Cardiac fibroblast (primary cell): ENCODE measurements around the gene GPN2.

ENCODE experiments used
- DNase-seq, 2 donors: peaks; one replicate each; pipeline versions ENCODE4 v3.0.0 to v3.0.0-alpha.2; 2010; ENCODE audit warnings: low read depth in 2 of 2
- H3K4me3 ChIP-seq, 2 donors: replicated peaks in 1 of 2; 1 replicate in 1 of 2; 2 replicates in 1 of 2; pipeline ENCODE4 v1.5.1; 2011; ENCODE audit warnings: low read depth in 2 of 2, low read length in 2 of 2, mild to moderate bottlenecking in 2 of 2, moderate library complexity in 1 of 2
- TF ChIP-seq, protein P1 (sequence below): IDR thresholded peaks from one replicate; pipeline ENCODE4 v1.5.1; 2011; ENCODE audit warnings: low read depth, mild to moderate bottlenecking, low read length, inconsistent platforms

The GPN2 gene

DNA sequence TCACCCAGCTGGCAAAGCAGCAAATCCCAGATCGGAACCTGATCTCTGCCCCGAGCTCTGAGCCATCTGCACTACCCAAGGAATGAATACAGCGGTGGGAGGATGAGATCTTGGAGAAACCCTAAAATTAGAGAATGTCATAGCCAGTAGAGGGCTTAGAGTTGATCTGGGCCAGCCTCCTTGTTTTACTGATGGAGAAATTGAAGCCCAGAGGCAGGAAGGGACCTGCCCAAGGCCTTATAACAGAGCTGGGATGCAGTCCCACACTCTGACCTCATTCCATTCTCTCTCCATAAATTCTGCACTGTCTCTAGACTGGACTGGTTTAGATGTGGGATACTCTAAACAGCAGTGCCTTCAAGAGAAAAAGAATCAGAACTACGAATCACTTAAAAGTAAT lies 31.9 kb downstream of the GPN2 start:
- DNase-seq: no peak
- TF ChIP-seq, protein P1, sequence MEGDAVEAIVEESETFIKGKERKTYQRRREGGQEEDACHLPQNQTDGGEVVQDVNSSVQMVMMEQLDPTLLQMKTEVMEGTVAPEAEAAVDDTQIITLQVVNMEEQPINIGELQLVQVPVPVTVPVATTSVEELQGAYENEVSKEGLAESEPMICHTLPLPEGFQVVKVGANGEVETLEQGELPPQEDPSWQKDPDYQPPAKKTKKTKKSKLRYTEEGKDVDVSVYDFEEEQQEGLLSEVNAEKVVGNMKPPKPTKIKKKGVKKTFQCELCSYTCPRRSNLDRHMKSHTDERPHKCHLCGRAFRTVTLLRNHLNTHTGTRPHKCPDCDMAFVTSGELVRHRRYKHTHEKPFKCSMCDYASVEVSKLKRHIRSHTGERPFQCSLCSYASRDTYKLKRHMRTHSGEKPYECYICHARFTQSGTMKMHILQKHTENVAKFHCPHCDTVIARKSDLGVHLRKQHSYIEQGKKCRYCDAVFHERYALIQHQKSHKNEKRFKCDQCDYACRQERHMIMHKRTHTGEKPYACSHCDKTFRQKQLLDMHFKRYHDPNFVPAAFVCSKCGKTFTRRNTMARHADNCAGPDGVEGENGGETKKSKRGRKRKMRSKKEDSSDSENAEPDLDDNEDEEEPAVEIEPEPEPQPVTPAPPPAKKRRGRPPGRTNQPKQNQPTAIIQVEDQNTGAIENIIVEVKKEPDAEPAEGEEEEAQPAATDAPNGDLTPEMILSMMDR: no peak
- H3K4me3 ChIP-seq: no peak overlapping the region

DNA sequence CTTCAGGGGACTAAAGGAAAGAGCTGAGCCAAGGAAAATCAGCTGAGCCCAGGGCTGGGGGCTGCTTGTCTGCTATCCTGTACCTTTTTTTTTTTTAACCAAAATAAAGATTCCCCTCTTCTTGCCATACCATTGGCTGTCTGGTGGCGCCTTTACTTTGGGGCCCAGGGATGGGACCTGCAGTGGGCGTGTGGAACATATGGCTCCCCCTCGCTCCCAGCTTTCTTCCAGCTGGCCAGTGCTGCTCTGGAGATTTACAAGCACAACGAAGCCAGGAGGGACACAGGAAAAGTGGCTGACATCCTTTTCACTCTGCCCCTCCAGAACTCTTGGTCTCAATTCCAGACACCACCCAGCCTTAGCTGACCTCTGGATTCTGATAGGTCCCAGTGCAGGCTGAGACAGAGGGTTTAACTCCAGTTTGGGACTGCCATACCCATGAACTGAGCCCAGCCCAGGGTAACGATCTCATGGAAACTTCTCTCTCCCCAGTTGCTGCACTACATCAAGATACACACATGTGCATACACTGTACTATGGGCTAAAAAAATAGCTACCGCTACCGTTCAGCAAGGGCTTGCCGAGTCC lies 32.5 kb downstream of the GPN2 start:
- DNase-seq: no peak
- TF ChIP-seq, protein P1: no peak

DNA sequence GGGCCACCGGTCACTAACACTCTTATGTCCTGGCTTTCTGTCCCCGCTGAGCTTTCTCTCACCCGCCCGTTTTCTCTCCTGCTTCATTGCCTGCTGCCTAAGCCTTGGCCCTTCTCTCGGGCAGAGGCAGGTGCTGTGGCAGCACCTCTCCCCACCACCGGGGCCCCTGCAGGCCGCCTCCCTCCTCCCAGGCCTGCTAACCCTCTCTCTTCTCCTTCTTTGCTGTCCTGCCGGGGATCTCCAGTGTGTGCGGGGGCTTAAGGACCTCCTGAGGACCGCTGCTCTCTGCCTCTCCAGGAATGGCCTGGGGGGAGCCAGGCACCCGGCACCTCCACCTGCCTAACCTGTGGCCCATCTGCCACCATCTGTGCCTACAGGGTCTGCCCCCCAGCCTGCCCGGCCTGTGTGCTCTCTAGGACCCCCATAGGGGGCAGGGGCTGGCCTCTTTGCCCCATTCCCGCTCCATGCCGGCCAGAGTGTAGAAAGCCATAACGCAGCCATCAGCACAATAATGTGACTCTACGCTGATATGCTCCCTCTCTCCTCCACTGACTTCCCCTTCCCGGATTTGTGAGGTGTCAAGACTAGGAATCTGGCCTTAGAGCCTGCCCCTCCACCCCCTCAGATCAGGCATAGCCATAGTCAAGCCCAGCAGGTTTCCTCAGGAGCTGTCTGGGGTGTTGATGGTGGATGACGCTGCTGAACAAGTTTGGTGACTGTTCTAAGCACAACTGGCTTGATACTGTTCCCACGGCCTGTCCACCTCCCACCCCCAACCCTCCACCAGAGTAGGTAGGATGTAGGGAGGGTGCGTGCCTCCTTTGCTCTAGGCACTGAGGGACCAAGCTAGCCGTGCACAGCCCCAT lies 33.2 kb downstream of the GPN2 start:
- TF ChIP-seq, protein P1: no peak
- DNase-seq: no peak
- no peak overlapping the region for H3K4me3 ChIP-seq

More for the DNA sequence above, 32.5 kb downstream of the GPN2 start:
- H3K4me3 ChIP-seq: no peak overlapping the region

DNA sequence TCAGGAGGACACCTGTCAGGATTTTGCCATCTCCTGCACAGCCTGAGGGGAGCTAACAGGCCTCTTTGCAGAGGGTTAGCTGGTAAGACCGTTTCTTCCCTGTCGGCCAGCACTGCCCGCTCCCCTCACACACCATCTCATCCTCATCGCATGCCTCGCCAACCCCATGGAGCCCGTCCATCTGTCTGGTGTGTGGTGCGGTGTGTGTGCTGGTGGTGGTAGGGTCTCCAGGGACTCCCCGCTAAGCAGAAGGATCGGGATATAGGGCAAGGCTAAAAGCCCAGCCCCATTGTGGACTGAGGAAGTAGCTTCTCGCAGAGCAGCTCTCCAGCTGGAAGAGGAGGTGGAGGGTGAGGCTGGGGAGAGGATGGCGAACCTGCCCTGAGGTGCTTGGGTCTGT lies 33.9 kb downstream of the GPN2 start:
- H3K4me3 ChIP-seq: no peak overlapping the region
- TF ChIP-seq, protein P1: no peak
- DNase-seq: no peak

DNA sequence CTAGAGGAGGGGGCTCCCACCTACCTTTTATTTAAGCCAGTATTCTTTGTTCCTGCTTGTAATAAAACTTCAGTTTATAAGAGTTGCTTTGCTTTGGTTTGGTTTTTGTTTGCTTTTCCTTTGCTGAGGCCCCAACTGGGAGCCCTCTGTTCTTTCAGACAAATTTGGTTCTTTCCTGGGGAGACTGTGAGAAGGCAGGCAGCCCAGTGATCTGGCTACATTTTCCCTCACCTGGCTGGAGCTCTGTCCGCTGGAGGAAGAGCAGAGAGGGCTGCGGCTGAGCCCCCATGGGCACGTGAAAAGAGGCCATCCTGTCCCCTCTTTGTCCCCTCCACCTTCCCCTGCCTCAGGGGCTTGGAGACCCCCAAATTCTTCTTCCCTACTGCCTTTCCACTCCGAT lies 34.4 kb downstream of the GPN2 start:
- no peak overlapping the region for H3K4me3 ChIP-seq
- TF ChIP-seq, protein P1: no peak
- no peak for DNase-seq

DNA sequence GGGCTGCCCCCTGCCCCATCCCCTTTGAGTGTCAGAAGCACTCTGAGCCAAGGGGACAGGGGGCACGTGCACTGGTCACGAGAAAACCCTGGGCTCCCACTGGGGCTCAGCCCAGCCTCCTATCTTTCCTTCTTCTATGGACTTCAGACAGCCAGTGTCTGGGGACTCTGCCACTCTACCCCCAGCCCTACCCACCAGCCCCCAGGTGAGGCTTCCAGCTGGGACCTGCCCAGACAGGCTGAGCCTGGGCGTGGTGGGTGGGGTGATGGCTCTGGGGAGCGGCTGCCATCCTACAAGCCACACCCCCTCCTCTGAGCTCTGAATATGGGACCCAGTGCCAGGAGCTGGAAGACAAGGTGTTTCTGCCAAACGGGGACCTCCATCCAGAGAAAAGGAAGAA lies 35.2 kb downstream of the GPN2 start:
- no peak for DNase-seq
- TF ChIP-seq, protein P1: no peak
- no peak overlapping the region for H3K4me3 ChIP-seq

DNA sequence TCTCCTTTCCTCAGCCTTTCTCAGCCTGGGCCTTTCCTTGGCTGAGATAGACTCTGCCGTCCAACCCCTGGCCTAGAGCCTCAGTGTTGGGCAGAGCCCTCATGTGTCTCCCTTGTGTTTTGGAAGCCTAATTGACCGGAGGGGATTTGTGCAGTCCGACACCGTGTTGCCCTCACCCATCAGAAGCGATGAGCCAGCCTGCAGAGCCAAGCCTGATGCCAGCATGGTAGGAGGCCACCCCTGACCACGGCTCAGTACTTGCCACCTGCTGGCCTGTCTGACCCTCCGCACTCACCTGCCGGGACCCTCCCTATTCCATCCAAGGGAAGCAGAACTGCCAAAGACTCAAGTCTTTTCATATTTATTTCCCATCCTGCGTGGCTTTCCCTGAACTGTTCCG lies 36.5 kb downstream of the GPN2 start:
- no peak for DNase-seq
- H3K4me3 ChIP-seq: no peak overlapping the region
- TF ChIP-seq, protein P1: no peak
